Measurements from ENCODE around the gene KAT8. TPM values are rescaled to one million over a fixed set of nuclear protein-coding genes. Genes with fewer than 3 reads are reported as not detected.

Gene KAT8
- total and polyA plus RNA-seq, 2 experiments from 2014 or later: 33.9 to 44.2 TPM

GRCh38 chr16:31110106-31111034, 7.1 kb upstream of the KAT8 start:
- 95% methylated on average over 23 of the region's 26 CpGs for WGBS (ENCODE audit: low lambda C conversion rate, missing lambda C conversion rate)

GRCh38 chr16:31111881-31112466, 5.5 kb upstream of the KAT8 start:
- H2AFZ ChIP-seq: no peak overlapping the region
- no peaks in the 10 kb centered on the region for H3K9me2 ChIP-seq (replicated peaks; ENCODE audit: insufficient read depth)
- peaks cover 8% of the 10 kb centered on the region for H3K4me1 ChIP-seq (ENCODE audit: insufficient read depth)
- H3K27ac ChIP-seq: no peak overlapping the region
- H3K27me3 ChIP-seq: no peaks in the 10 kb centered on the region
- no peak overlapping the region for H3K4me3 ChIP-seq
- no peaks in the 10 kb centered on the region for H3K9me3 ChIP-seq (ENCODE audit: low read depth)
- H4K20me1 ChIP-seq (ENCODE audit: insufficient read depth, poor library complexity, severe bottlenecking): no peaks in the 10 kb centered on the region
- over 99% methylated on average over 23 of the region's 23 CpGs for WGBS (ENCODE audit: low lambda C conversion rate, missing lambda C conversion rate)
- DNase-seq (ENCODE audit: low spot score): peak; percentile 5
- TF ChIP-seq CTCF (IDR thresholded peaks at IDR 0.05; ENCODE audit: poor library complexity) (no peak), EZH2 (IDR thresholded peaks at IDR 0.05; ENCODE audit: borderline replicate concordance) (no peak), EZH2phosphoT487 (IDR thresholded peaks at IDR 0.05; ENCODE audit: low read depth, severe bottlenecking, unreplicated experiment) (no peak)
- H3K36me3 ChIP-seq (replicated peaks; ENCODE audit: insufficient read depth, low read depth): no peaks in the 10 kb centered on the region
- H3K79me2 ChIP-seq: peaks cover 20% of the 10 kb centered on the region
- no peak overlapping the region for H3K4me2 ChIP-seq

More at GRCh38 chr16:31110106-31111034, 7.1 kb upstream of the KAT8 start:
- no peaks in the 10 kb centered on the region for H3K27me3 ChIP-seq
- H3K4me2 ChIP-seq: no peak overlapping the region
- no peak overlapping the region for H2AFZ ChIP-seq
- peaks cover 10% of the 10 kb centered on the region for H3K4me1 ChIP-seq (ENCODE audit: insufficient read depth)
- H3K27ac ChIP-seq: no peak overlapping the region
- no peaks in the 10 kb centered on the region for H4K20me1 ChIP-seq (ENCODE audit: insufficient read depth, poor library complexity, severe bottlenecking)
- no peaks in the 10 kb centered on the region for H3K9me2 ChIP-seq (replicated peaks; ENCODE audit: insufficient read depth)
- TF ChIP-seq EZH2 (IDR thresholded peaks at IDR 0.05; ENCODE audit: borderline replicate concordance): no peak
- TF ChIP-seq CTCF (IDR thresholded peaks at IDR 0.05; ENCODE audit: poor library complexity): no peak
- no peak for TF ChIP-seq EZH2phosphoT487 (IDR thresholded peaks at IDR 0.05; ENCODE audit: low read depth, severe bottlenecking, unreplicated experiment)
- H3K36me3 ChIP-seq (replicated peaks; ENCODE audit: insufficient read depth, low read depth): no peaks in the 10 kb centered on the region
- H3K9me3 ChIP-seq (ENCODE audit: low read depth): no peaks in the 10 kb centered on the region
- H3K79me2 ChIP-seq: peaks cover 12% of the 10 kb centered on the region
- no peak for DNase-seq (ENCODE audit: low spot score)
- no peak overlapping the region for H3K4me3 ChIP-seq

DNA sequence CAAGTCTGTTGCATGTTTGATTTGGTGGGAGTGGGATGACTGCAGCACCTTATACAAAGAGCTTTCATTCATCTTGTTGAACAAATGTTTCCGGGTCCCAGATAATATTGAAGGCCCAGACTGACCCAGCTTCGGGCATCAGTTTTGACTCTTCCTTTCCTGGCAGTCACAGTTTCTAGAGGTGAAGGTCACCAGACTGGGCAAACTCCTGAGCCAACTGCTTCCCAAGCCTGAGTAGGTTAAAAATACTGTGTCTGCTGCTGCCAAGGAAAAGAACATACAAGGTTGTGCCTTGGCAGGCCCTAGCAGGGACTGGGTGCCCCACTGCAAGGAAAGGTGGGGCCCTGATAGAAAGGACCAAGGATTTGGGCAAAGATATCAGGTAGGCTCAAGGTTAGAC, 4.8 kb upstream of the KAT8 start:
- H3K27ac ChIP-seq: no peak overlapping the region

More for the DNA sequence above, 4.8 kb upstream of the KAT8 start:
- Histone ChIP-seq H4K20me1 (ENCODE audit: insufficient read depth, poor library complexity, severe bottlenecking) (no peaks in the 10 kb centered on the region), H3K27me3 (no peaks in the 10 kb centered on the region), H3K79me2 (peaks cover 20% of the 10 kb centered on the region), H3K9me2 (replicated peaks; ENCODE audit: insufficient read depth) (no peaks in the 10 kb centered on the region), H2AFZ (no peak overlapping the region), H3K36me3 (replicated peaks; ENCODE audit: insufficient read depth, low read depth) (no peaks in the 10 kb centered on the region), H3K4me2 (no peak overlapping the region), H3K4me1 (ENCODE audit: insufficient read depth) (peaks cover 8% of the 10 kb centered on the region), H3K9me3 (ENCODE audit: low read depth) (no peaks in the 10 kb centered on the region), H3K4me3 (no peak overlapping the region)
- no peak for DNase-seq (ENCODE audit: low spot score)
- WGBS (ENCODE audit: low lambda C conversion rate, missing lambda C conversion rate): 97% methylated on average over 2 of the region's 2 CpGs
- TF ChIP-seq EZH2 (IDR thresholded peaks at IDR 0.05; ENCODE audit: borderline replicate concordance): no peak
- TF ChIP-seq CTCF (IDR thresholded peaks at IDR 0.05; ENCODE audit: poor library complexity): no peak
- no peak for TF ChIP-seq EZH2phosphoT487 (IDR thresholded peaks at IDR 0.05; ENCODE audit: low read depth, severe bottlenecking, unreplicated experiment)

Data from hepatocyte (in vitro differentiated cells).